GM10266 (cell line): Measurements from ENCODE around the gene EXOC6B.

Source experiments
- DNase-seq: peaks from one replicate; pipeline ENCODE4 v3.0.0; 2012; ENCODE audit errors: extremely low spot score
- CTCF ChIP-seq: IDR thresholded peaks from 2 replicates; pipeline ENCODE4 v1.5.1; 2012; ENCODE audit warnings: mild to moderate bottlenecking, low read depth; ENCODE audit not compliant: control insufficient read depth, insufficient read depth; ENCODE audit errors: missing control alignments

EXOC6B gene

GRCh38 chr2:72175636-72176035 is 650.2 kb downstream of the EXOC6B start:
- DNase-seq, result no peak
- TF ChIP-seq CTCF, result no peak

- DNase-seq, result no peak
- TF ChIP-seq CTCF, result no peak
Observed at GRCh38 chr2:72173640-72174321, 652.1 kb downstream of the EXOC6B start.

- no peak for TF ChIP-seq CTCF
- DNase-seq, result no peak
Observed at GRCh38 chr2:72172478-72172877, 653.4 kb downstream of the EXOC6B start.

- no peak for TF ChIP-seq CTCF
- DNase-seq, result no peak
Observed at GRCh38 chr2:72166279-72166678, 659.6 kb downstream of the EXOC6B start.

GRCh38 chr2:72165792-72166191 is 660.0 kb downstream of the EXOC6B start:
- no peak for TF ChIP-seq CTCF

GRCh38 chr2:72162574-72162973 is 663.3 kb downstream of the EXOC6B start:
- TF ChIP-seq CTCF, result no peak
- no peak for DNase-seq

More at GRCh38 chr2:72165792-72166191, 660.0 kb downstream of the EXOC6B start:
- DNase-seq, result no peak

GRCh38 chr2:72159211-72159993 is 666.4 kb downstream of the EXOC6B start:
- no peak for TF ChIP-seq CTCF
- DNase-seq, result no peak
